Calu3 (cell line): Measurements from ENCODE around the gene CCBE1. TPM values are rescaled to one million over a fixed set of nuclear protein-coding genes. Genes with fewer than 3 reads are reported as not detected.

Experiments
- BruUV-seq: library from RNA; stranded (reverse); fragments of 400-500 nt; replicated peaks from 2 replicates; lab custom pipeline; 2021; lab: Mats Ljungman, UMichigan
- CTCF ChIA-PET: fragments of 300-600 bp; sonication (Branson Sonifier 250); formaldehyde crosslinking; loops from one replicate; lab custom pipeline; 2022; ENCODE audit warnings: antibody characterized with exemption; lab: Charles Lee
- DNase-seq: peaks from one replicate; pipeline ENCODE4 v3.0.0; 2022
- H3K27ac Mint-ChIP-seq: one replicate; pipeline ENCODE4 v1.8.0; 2022; ENCODE audit warnings: mixed read lengths; ENCODE audit not compliant: unreplicated experiment
- H3K27me3 Mint-ChIP-seq: one replicate; pipeline ENCODE4 v1.8.0; 2022; ENCODE audit warnings: mixed read lengths; ENCODE audit not compliant: unreplicated experiment
- H3K36me3 Mint-ChIP-seq: one replicate; pipeline ENCODE4 v1.8.0; 2022; ENCODE audit warnings: mild to moderate bottlenecking, moderate library complexity, mixed read lengths; ENCODE audit not compliant: insufficient read depth, unreplicated experiment
- H3K4me1 Mint-ChIP-seq: one replicate; pipeline ENCODE4 v1.8.0; 2022; ENCODE audit warnings: mild to moderate bottlenecking, low read depth, mixed read lengths; ENCODE audit not compliant: unreplicated experiment
- H3K4me3 Mint-ChIP-seq: one replicate; pipeline ENCODE4 v1.8.0; 2022; ENCODE audit warnings: mild to moderate bottlenecking, low read depth, moderate library complexity, mixed read lengths; ENCODE audit not compliant: unreplicated experiment
- H3K9me3 Mint-ChIP-seq: one replicate; pipeline ENCODE4 v1.8.0; 2022; ENCODE audit warnings: low read depth, mixed read lengths; ENCODE audit not compliant: unreplicated experiment
- intact Hi-C: fragments of 100-400 bp; cut with micrococcal nuclease; formaldehyde crosslinking; loops from one replicate; pipeline ENCODE4 v1.10.0; 2022; ENCODE audit not compliant: unreplicated experiment
- total RNA-seq: library from RNA; stranded (reverse); gene quantifications from 2 replicates; pipeline ENCODE4 v1.2.3, GENCODE V29; 2022
- TF ChIP-seq, protein P1 (sequence below): fragments of 200-600 bp; IDR thresholded peaks from one replicate; pipeline ENCODE4 v1.8.0; 2022; ENCODE audit warnings: antibody characterized with exemption; ENCODE audit not compliant: unreplicated experiment

CCBE1 gene
- total RNA-seq, 1 experiment from 2014 or later, result 0.12 TPM

DNA sequence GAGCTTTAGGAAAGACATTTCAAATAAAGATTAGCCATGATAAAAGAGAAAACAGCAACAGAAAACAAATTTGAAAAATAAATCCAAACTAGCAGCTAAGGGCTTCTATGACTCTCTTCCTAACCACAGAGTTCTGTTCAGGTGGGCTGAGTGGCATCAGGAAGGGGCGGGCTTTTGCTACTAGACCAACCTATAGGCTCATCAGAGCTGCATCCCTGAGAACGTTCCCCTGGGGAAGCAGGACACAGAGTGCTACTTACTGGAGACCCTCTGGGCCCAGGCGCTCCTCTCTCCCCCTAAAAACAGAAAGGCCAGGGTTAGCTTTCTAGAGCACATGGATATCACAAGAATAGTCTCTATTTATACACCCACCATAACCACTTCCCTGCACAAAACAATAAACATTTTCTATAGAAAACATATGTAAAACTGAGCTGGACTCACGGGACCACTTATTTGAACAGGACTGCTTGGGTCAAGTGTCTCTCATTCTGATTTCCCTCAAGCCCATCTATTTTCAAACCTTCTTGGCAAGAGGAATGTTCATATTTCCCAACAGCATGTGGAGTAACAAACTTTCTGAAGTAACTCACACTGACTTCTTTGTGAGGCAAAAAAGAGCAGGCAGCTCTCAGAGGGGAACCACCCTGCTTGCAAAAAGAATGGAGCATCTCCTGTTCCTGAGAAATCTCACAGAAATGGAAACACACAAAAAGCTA is 259.2 kb downstream of the CCBE1 start:
- intact Hi-C loops, result no loop called here
- H3K4me1 Mint-ChIP-seq, result no peaks in the 10 kb centered on the region
- BruUV-seq, result no TSS peak
- no peaks in the 10 kb centered on the region for H3K9me3 Mint-ChIP-seq
- H3K27me3 Mint-ChIP-seq, result peaks cover 86% of the 10 kb centered on the region
- no peak for DNase-seq
- TF ChIP-seq, protein P1, sequence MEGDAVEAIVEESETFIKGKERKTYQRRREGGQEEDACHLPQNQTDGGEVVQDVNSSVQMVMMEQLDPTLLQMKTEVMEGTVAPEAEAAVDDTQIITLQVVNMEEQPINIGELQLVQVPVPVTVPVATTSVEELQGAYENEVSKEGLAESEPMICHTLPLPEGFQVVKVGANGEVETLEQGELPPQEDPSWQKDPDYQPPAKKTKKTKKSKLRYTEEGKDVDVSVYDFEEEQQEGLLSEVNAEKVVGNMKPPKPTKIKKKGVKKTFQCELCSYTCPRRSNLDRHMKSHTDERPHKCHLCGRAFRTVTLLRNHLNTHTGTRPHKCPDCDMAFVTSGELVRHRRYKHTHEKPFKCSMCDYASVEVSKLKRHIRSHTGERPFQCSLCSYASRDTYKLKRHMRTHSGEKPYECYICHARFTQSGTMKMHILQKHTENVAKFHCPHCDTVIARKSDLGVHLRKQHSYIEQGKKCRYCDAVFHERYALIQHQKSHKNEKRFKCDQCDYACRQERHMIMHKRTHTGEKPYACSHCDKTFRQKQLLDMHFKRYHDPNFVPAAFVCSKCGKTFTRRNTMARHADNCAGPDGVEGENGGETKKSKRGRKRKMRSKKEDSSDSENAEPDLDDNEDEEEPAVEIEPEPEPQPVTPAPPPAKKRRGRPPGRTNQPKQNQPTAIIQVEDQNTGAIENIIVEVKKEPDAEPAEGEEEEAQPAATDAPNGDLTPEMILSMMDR, result no peak
- no peak overlapping the region for H3K4me3 Mint-ChIP-seq
- H3K36me3 Mint-ChIP-seq, result no peaks in the 10 kb centered on the region
- no peak overlapping the region for H3K27ac Mint-ChIP-seq
- CTCF ChIA-PET, result interaction anchor here (0.5 kb wide), 1 partner anchor 14 kb away, joined by 5 read pairs; no protein-coding TSS in a partner anchor

DNA sequence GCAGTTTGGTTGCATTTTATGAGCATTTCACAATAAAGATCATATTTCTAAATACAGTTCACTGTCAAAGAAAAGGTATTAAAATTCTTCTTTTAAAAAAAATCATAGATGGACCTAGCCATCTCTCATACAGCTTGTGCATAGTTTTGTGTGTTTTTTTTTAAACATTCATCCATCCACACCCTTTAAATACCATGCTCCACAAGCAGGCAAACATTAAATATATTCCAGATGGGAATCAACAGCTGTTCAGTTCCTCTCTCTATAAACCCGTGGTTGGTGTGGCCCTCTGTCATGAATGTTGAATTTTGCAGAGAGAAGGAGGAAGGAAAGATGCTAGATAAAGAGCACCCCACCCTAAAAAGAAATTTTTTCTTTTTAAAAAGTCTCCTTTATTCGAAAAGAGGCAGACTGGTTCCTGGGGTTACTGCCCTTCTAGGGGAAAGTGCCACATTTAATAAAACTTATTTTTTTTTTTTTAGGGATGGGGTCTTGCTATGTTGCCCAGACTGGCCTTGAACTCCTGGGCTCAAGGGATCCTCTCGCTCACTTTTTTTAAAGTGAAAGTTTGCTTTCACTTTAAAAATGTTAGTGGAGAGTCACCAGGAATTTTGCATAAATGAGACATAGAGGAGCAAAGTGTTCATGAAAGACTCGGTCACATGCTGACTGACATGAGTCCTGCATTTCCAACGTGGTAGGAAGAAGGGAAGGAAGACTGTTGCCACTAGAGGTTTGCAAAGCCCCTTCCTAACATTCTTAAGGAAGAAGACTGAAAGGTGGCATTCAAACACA is 264.2 kb downstream of the CCBE1 start:
- no peak overlapping the region for H3K27ac Mint-ChIP-seq
- H3K27me3 Mint-ChIP-seq, result peaks cover 85% of the 10 kb centered on the region
- BruUV-seq, result no TSS peak

DNA sequence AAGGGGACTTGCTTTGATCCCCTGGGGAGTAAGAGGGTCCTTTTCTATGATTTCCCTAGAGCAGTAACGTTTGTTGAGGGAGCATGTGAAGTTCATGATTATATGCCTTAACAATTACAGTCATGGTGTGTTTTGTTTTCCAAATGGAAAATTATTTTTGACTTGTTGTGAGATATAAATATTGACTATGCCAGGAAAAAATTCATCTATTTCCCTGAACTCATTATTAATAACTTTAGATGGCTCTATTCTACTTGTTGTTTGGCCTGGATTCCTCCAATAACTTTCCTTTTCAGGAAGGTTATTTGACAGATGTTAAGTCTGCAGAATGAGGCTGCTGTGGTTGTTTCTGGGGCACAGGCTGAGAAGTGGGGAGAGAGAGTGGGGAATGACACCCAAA is 266.1 kb downstream of the CCBE1 start:
- BruUV-seq, result no TSS peak
- no peak for DNase-seq
- intact Hi-C loops, result no loop called here
- Mint-ChIP-seq H3K36me3 (no peaks in the 10 kb centered on the region), H3K4me3 (no peak overlapping the region), H3K4me1 (no peaks in the 10 kb centered on the region), H3K27me3 (peaks cover 89% of the 10 kb centered on the region), H3K9me3 (no peaks in the 10 kb centered on the region), H3K27ac (no peak overlapping the region)
- CTCF ChIA-PET, result no interaction called here
- TF ChIP-seq, protein P1, result no peak

More for the DNA sequence above, 264.2 kb downstream of the CCBE1 start:
- Mint-ChIP-seq H3K4me1 (no peaks in the 10 kb centered on the region), H3K4me3 (no peak overlapping the region), H3K9me3 (no peaks in the 10 kb centered on the region), H3K36me3 (no peaks in the 10 kb centered on the region)
- CTCF ChIA-PET, result interaction anchor here (0.7 kb wide), 1 partner anchor 355 kb away, joined by 3 read pairs; no protein-coding TSS in a partner anchor
- no peak for DNase-seq
- intact Hi-C loops, result no loop called here
- TF ChIP-seq, protein P1, result no peak

DNA sequence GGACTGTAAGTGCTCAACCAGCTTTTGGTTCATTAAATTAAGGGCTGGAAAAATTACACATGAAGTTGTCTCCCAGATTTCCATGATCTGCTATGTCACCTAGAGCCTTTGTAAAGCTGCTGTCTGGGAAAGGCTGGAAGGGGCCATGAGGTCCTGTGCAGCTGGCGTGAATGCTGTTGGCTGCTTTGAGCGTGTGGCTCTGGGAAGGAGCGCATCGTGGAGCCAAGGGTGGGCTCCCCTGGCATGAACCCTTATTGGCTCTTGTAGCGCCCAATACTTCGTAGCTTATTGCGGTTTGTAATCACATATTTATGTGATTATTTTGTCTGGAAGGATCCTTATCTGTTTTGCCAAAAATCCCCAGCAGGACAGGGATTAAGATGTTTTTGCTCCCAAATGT is 267.6 kb downstream of the CCBE1 start:
- CTCF ChIA-PET, result no interaction called here
- no peak overlapping the region for H3K4me3 Mint-ChIP-seq
- peaks cover 74% of the 10 kb centered on the region for H3K27me3 Mint-ChIP-seq
- no peaks in the 10 kb centered on the region for H3K36me3 Mint-ChIP-seq
- TF ChIP-seq, protein P1, result no peak
- BruUV-seq, result no TSS peak
- intact Hi-C loops, result no loop called here
- no peaks in the 10 kb centered on the region for H3K9me3 Mint-ChIP-seq
- no peaks in the 10 kb centered on the region for H3K4me1 Mint-ChIP-seq
- DNase-seq, result no peak
- H3K27ac Mint-ChIP-seq, result no peak overlapping the region
